ENCODE measurements around the gene TGFBR3.

TGFBR3 gene

DNA sequence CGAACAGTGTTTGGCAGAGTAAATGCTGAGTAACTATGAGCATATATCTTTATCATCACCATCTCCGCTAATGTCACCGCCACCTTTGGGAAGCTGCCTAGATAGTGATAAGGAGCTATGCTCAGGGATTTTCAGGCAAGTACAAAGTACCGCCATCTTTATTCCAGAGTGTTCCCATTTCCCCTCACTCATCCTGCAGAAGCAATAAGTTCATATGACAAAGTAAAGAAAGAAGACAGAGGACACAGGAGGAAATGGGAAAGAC lies 89.6 kb downstream of the TGFBR3 start:
- DNase-seq, result no peak

- DNase-seq, result no peak
Measured at GRCh38 chr1:91795591-91796389, 90.2 kb downstream of the TGFBR3 start.

DNA sequence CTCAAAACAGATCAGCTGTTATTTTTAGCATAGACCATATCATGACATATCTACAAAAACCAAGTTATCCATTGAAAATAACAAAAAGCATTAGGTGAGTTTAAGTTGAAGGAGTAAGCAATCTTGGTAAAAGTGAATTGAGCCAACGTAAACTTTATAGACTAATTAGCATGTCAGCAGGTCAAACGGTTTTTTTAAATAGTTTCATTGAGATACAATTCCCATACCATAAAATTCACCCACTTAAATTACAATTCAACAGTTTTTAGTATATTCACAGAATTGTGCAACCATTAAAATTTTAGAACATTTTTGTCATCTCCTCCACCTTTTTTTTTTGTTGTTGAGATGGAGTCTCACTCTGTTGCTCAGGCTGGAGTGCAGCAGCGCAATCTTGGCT lies 92.1 kb downstream of the TGFBR3 start:
- no peak for DNase-seq

DNA sequence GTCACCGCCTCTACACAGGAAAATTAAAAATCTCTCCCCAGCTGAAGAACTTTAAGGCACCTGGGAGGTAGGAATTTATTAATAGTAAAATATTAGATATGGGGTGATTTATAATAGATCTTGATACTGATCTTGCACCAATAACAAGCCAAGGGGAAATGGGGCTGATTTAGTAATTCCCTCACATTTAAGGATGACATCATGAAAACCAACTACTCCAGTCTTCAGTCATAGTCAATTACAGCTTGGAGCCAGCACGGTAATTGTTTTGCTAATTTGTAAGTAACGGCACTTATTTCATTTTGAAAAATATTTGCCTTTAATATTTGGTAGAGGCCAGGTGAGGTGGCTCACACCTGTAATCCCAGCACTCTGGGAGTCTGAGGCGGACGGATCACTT lies 92.8 kb downstream of the TGFBR3 start:
- no peak for DNase-seq

DNA sequence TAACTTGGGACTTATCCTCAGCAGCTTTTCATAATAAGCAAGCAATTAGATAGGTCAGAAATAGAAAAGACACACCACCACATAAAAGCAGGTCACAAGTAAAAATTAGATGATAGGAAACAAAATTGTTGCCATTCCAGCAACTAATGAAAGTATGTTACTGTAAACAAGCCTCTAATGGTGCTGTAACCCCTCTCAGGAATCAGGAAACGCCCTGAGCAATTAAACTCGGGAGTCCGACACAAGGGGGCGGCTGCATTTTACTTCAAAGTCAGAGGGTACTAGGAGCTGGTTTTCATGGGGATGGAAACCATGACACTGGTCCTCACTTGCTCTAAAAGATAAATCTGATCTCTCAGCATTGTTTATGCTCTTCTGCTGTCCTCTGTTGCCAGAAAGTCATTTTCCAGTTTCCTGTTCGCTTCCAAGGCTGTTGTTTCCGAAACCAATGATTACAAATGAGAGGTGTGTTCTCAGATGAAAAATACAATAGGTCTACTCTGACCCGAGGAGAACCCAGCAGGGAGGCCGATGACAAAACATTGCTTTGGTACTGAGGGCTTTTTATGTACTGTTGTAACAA lies 93.4 kb downstream of the TGFBR3 start:
- no peak for DNase-seq

DNA sequence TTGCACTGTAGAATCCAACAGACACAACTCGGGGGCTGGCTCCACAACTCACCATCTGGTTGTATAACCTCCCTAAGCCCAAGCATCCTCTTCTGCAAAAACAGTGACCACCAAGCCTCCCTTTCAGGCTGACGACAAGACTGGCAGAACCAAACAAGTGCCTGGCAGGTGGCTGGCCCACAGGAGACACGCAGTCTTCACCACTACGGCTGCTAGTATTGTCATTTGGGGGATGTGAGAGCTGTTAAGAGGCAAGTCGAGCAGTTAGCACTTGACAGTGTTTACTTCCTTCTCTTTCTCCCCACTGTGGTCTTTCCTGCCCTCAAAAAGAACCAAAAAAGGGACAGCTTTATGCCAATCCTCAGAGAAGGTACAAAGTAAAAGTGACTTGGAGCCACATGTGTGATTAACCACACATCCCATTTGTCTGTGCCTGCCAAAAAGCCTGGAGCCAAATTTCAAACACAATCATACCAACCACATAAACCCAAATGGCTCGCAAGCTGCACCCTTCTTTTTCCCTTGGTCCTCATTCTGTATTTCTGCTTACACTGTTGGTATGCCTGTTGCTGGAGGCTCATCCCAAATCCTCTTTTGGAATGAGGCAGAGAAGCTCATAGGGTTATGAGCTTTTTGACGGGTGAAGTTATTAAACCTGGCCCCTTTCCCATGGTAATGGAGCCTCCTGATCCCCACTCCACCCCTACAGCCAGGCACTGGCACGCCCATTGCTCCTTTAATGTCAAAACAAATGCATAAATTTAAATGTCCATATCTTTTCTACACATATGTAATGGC lies 94.1 kb downstream of the TGFBR3 start:
- DNase-seq, result no peak

GRCh38 chr1:91791103-91791502 lies 94.8 kb downstream of the TGFBR3 start:
- DNase-seq, result no peak

DNA sequence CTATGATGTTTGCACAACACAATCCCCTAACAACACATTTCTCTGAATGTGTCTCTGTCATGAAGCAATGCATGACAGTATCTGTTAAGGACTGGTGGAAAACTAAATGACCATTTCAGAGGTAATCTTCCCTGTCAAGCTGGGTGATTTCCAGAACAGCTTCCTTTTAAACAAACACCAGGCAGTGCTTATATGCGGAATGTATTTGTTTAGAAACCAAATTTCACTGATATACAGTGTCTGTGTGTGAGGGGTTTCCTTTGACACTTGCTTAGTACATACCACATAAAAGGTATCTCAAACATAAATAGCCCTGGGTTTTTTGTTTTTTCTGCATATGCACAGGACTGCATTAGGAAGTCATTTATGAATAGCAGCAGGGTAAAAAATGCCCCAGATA lies 95.6 kb downstream of the TGFBR3 start:
- DNase-seq, result no peak

DNA sequence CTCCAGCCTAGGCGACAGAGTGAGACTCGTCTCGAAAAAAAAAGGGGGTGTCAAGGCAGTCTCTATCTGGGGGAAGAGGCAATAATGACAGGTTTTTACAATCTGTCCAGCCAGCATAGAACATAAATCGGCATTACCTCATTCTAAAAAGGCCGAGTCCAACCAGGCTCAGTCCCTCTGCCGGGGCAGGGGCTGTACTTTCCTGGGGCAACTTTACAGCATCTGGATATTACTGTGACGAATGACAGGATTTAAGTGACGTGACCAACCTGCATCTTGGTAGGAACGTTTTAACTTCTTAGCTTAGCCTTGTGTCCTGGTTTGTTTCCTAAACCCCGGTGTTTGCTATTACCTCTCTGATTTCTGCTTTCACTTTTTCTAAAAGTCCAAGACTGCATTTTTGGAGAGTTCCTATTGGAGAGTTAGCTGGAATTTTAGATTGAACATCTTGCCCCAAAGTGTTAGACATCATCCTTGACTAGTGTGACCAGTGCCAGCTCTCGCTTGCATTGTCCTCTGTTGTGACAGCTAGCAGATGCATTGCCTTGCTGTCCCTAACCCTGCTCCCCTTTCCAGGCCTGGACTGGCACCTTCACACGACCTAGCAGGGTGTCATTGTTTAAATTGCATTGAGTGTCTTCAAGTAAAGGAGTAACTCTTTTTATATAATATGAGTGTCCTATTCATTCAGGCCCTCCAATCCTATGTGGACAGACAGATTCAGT lies 96.5 kb downstream of the TGFBR3 start:
- no peak for DNase-seq

DNA sequence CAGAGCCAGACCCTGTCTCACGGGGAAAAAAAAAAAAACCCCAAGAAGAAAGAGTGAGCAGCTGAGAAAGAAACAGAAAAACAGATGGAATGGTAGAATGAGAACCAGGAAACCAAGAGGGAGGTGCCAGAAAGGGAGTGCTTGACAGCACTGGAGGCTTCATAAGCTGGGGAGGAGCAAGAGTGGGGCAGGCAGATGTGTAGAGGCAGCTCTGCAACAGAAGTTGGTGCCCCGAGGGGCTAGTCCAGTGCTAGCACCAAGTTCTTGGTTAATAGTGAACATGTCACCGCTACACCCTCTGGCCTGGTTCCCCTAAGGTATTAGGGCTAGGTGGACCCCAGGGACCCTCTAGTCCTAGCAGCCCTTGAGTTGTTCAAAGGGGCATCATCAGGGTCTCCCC lies 98.0 kb downstream of the TGFBR3 start:
- no peak for DNase-seq

GRCh38 chr1:91784616-91785015 lies 101.3 kb downstream of the TGFBR3 start:
- no peak for DNase-seq

DNA sequence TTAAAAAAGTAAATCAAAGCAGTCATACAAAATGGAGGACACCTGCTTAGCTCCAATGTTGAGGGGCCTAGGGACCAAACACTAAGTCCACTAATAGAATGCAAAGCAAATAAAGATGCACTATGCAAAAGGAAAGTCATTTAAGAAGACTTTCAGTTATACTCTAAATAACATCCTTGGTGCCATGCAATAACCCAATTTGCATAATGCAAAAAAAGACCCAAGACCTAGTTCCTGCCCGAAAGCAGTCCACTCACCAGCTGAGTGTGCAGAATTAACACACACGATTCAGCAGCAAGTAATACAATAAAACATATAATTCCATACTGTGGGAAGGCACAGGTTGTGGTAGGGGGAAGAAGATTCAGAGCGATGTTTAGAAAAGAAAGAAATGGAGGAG lies 101.8 kb downstream of the TGFBR3 start:
- DNase-seq, result no peak

DNA sequence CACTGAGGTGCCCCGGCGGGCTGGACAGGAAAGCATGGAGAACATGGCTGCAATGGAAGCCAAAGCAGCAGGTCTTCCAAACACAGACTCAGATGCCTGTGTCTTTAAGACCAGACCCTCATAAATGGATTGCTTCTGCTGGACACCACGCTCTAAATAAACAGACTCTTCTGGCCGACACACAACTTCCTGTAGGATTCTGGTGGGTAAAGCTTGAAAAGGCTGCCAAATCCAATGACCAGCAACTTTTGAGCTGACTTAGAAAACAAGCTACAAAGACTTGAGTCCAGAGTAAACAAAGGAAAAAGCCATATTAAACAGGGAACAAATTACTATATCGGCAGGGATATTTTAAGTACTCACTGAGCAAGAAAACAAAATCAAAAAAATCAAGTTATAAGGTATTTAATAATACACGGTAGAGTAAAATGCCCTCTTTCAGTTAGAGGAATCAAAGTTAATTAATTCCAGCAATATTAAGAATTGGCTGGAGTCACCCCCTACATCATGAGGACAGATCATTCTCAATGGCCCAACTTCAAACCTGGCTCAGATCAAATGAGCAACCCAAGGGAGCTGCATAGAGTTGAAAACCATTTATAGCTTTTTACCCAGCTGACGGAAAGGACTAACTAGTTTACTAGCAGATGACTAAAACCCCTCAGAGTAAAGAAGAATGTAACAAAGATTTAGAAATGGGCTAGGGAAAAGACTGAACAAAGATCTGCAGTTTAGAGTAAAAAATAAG lies 102.4 kb downstream of the TGFBR3 start:
- no peak for DNase-seq

DNA sequence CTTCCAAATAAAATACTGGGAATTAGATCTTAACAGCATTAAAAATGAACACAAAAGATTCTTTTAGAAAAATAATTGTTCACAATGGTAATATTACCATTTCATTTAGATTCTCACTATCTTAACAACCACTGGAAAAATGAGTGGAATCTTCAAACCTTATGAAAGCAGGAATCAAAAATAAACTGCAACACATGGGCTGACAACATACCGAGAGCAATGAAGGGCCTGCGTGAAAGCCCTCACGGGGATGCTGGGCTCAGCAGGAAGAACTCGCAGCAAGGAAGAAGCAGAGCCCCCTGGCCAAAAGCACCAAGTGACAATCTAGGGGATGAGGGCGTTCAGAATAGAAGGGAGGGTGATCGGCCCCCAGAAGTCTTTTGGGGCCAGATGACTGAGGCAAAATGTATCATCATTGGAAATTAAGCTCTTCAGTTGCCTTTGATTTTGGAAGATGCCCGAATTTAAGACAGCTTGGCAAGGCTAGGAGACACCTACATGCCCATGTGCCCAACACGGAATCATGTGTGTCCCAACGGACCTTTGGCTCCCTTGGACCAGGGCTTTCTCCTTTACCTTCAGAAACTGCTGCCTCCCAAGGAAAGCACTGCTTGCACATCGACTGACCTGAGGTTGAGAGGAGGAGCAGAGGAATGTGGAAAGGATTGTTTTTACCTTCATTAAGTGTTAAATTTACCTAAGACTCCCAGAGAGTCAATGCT lies 103.9 kb downstream of the TGFBR3 start:
- DNase-seq, result no peak

DNA sequence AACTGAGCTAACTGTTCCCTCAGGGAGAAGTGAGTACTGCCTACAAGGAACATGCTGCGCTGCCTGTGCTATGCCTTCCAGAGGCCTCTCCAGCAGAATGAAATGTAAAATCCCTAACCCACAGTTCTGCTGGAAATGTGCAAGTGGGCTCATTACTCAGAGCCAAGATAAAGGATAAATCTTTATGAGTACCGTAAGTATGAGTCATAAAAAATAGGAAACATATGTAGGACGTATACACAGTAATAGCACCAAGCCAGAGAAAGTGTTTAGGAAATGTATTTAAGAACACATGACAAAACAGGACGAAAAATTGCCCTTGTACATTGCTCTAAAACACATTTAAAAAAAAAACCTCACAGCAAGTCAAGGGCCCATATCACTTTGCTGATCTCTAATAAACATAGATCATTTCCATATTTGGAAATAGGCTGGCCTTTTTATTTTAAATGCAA lies 104.6 kb downstream of the TGFBR3 start:
- no peak for DNase-seq

- no peak for DNase-seq
Measured at GRCh38 chr1:91779548-91780021, 106.4 kb downstream of the TGFBR3 start.

- DNase-seq, result no peak
Measured at GRCh38 chr1:91778964-91779363, 107.0 kb downstream of the TGFBR3 start.

DNA sequence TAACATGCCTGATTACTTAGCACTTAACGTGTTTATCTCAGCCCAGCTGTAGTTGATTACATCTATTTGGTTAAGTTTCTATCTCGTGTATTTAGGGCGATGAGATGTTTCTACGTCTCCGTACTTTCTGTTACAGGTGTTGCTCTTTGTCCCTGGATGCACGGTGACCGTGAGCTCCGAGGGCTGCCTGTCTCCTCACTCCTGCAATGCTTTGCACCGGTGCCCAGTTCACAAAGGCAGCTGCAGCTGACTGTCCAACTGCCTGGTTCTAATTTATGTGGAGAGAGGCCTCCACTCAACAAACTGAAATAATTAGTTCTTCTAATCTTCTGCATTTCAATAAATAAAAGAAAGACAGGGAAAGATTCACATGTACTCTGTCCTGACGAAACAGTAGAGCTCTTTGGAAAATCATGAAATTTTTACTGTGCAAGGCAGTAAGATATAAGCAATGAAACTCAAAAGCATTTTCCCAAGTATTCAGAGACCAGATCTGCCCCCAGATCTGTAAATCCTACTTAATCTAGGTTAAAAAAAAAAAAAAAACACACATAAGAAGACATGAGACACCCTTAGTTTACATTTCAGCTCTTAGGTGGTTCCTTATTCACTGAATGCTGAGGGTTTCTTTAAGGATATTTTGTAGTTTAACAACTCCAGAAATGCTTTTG lies 108.2 kb downstream of the TGFBR3 start:
- no peak for DNase-seq

DNA sequence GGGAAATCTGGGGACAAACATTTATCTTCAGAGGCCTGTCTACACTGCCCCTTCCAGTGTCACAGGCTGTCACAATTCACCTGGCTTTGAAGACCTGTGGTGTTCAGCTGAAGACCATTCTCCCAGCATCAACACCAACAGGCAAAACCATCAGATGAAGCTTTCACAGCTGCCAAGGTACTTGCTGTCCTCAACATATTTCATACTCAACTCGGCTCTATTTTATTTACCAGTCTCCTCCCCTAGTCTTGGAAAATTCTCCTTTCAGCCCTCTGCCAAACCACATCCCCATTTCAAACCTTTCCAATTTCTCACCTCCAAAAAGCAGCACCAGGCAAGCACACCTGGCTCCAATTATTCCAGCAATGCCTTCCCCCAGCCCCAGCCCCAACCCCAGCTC lies 108.8 kb downstream of the TGFBR3 start:
- no peak for DNase-seq

DNA sequence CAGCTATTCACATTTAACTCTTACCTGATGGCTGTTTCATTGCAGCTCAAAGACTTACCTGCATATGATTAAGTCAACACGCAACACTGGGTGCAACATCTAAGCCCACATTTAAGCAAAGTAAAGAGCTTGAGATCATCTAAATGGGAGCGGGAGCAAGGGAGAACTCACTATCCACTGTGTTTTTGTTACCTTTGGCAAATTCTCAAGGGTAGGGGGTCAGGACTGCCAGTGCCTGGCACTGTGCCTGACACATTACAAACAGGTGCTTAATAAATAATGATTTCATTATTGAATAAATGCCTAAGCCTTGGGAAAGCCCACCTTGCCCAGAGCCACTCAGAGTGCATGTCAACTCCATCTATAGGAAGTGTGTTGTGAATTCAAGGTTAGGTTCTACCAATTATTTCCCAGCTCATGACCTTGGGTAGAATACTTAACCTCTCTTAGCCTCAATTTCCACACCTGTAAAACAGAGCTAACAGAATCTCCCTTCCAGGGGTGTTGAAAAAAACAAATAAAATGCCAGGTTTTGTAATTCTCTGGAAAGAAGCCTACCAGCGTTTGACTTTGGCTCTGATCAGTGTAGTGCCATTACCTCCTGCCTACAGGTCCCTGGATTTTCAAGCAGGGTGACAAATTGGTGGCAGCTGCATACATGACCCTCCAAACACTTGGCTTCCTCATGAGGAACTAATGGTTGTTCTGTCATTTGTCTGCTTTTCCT lies 109.7 kb downstream of the TGFBR3 start:
- DNase-seq, result no peak

DNA sequence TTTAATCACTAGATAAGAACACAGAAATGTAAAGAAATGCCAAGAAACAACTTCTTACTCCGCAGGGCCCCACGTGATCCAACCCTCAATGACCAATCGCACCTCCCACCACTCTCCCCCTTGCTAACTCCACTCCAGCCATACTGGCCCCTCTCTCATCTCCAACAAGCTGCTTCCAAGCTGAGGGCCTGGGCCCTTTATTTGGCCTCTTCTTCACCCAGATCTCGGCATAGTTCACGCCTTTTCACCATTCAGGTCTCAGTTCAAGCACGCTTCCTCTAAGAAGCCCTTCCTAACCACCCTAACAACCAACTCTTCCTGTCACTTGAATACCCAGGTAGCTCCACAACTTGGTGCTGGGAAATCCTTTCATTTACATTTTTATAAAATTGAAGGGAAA lies 110.7 kb downstream of the TGFBR3 start:
- no peak for DNase-seq

Data from NCI-H446 (cell line).